ENCODE results near the gene ARSJ.

GRCh38 chr4:114025176-114025777, 45.8 kb upstream of the ARSJ start:
- no peak for TF ChIP-seq CTCF (IDR thresholded peaks at IDR 0.05; ENCODE audit: control extremely low read depth in 1 of 3, insufficient read depth in 1 of 3, low read depth in 1 of 3, low read length in 3 of 3)
- no peak for TF ChIP-seq TAF7 (optimal IDR thresholded peaks at IDR 0.05; ENCODE audit: borderline replicate concordance, low read depth, low read length)
- TF ChIP-seq EP300 (IDR thresholded peaks at IDR 0.05; ENCODE audit: borderline replicate concordance in 1 of 2, low read depth in 2 of 2, low read length in 2 of 2), result no peak
- TF ChIP-seq CEBPB (IDR thresholded peaks at IDR 0.05; ENCODE audit: low read depth, low read length), result no peak
- TF ChIP-seq POLR2A (IDR thresholded peaks at IDR 0.05; ENCODE audit: control extremely low read depth in 1 of 2, low read depth in 2 of 2, low read length in 2 of 2), result no peak
- no peak for TF ChIP-seq GABPA (IDR thresholded peaks at IDR 0.05; ENCODE audit: borderline replicate concordance, insufficient read depth, low read length)
- no peak for TF ChIP-seq EZH2 (IDR thresholded peaks at IDR 0.05; ENCODE audit: low read depth, low read length, severe bottlenecking)
- no peak for TF ChIP-seq TEAD4 (IDR thresholded peaks at IDR 0.05; ENCODE audit: low read depth, low read length)
- no peak for TF ChIP-seq ATF3 (IDR thresholded peaks at IDR 0.05; ENCODE audit: insufficient read depth, low read depth, low read length)
- no peak for TF ChIP-seq RFX5 (IDR thresholded peaks at IDR 0.05; ENCODE audit: borderline replicate concordance, low read depth, low read length)

All from H1 (cell line).